Nucleus accumbens (tissue), 56 donors: ENCODE data around the gene ELP6.
"Not testable (repeated sequence)": the region's sequence is repeated elsewhere in the genome, so short reads cannot be mapped to it uniquely, and the experiment has no call there.

ENCODE experiments used
- DNase-seq, 56 donors: peaks; one replicate each; lab custom pipeline; 2025; lab: John Stamatoyannopoulos, UW

The ELP6 gene

GRCh38 chr3:47469616-47470015, 43.9 kb downstream of the ELP6 start:
- no peak for DNase-seq

GRCh38 chr3:47468315-47468714, 45.2 kb downstream of the ELP6 start:
- DNase-seq: not testable (repeated sequence)

DNA sequence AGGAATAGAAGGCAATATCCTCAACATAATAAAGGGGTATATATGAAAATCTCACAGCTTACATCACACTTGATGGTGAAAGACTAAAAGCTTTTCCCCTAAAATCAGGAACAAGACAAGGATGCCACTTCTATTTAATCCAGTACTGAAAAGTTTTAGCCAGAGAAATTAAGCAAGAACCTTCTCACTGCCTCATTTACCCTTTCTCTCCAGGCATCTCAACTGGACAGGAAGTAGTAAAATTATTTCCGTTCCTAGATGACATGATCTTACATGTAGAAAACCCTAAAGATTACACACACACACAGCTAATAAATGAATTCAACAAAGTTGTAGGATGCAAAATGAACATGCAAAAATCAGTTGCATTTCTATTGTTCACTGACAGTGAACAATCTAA, 48.9 kb downstream of the ELP6 start:
- no peak for DNase-seq

- not testable (repeated sequence) for DNase-seq
Observed at GRCh38 chr3:47459534-47460085, 53.9 kb downstream of the ELP6 start.

GRCh38 chr3:47456984-47457383, 56.5 kb downstream of the ELP6 start:
- DNase-seq: no peak

DNA sequence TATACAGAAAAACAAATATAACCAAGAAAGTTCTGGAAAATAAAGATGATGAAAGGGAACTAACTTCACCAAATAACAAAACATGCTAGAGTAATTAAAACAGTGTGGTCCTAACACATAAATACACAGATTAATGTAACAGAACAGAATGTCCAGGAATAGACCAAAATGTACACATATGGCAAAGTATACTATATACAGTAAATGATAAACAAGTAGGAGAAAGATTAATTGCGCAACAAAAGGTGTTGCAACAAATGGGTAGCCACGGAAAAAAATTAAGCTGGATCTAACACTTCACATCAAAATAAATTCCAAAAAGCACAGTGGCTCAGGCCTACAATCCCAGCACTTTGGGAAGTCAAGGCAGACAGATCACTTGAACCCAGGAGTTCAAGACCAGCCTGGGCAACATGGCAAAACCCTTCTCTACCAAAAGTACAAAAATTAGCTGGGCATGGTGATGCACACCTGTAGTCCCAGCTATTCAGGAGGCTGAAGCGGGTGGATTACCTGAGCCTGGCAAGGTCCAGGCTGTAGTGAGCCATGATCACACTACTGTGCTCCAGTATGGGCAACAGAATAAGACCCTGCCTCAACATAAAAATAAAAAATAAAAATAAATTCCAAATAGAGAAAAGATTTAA, 57.6 kb downstream of the ELP6 start:
- no peak for DNase-seq

- no peak for DNase-seq
Observed at GRCh38 chr3:47452453-47453215, 60.9 kb downstream of the ELP6 start.
